CD4-positive, alpha-beta T cell treated with Interleukin-15 for 1 hour (primary cell): ENCODE measurements around the gene PRKACA.

Experiments used
- DNase-seq: peaks from one replicate; pipeline ENCODE4 v3.0.0-alpha.2; 2020

PRKACA gene

GRCh38 chr19:14042659-14043608 is 74.6 kb downstream of the PRKACA start:
- DNase-seq, result peak; percentile 64
